ENCODE results near the gene CCDC154. TPM values are rescaled to one million over a fixed set of nuclear protein-coding genes. Genes with fewer than 3 reads are reported as not detected.

The CCDC154 gene
- total RNA-seq, 1 donor from 2014 or later: not detected

DNA sequence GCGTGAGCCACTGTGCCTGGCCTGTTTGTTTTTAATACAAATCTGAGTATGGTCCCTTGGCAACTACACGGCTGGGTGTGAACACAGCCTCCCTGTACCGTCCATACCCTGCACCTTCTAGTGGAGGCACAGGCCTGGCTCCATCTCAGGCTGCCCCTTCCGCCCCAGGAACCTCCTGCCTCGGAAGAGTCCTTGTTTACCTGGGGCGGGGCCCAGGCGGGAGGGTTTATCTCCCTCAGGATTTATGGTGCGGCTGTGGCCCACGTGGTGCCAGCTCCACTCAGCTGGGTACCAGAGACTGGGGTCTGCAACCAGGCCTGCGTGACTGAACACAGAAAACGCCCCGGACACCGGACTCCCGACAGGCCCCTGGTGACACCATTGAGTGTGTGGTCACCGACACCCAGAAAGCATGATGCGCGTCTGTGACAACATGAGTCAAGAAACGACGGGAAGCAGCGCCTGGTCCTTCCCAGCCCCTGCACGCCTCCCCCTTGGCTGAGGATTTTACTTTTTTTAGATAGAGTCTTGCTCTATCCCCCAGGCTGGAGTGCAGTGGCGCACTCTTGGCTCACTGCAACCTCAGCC is 48.8 kb downstream of the CCDC154 start:
- Histone ChIP-seq H3K36me3 (peaks cover 70 to 78% of the 10 kb centered on the region in 2 donors), H3K4me3 (no peak overlapping the region), H3K9me3 (no peaks in the 10 kb centered on the region), H3K27me3 (no peaks in the 10 kb centered on the region), H3K4me1 (no peaks in the 10 kb centered on the region), H3K27ac (no peak overlapping the region)
- no peak for DNase-seq (ENCODE audit: low spot score in 2 of 2)
- intact Hi-C loops (cut with DNase I): no loop called here
- TF ChIP-seq, protein P1, sequence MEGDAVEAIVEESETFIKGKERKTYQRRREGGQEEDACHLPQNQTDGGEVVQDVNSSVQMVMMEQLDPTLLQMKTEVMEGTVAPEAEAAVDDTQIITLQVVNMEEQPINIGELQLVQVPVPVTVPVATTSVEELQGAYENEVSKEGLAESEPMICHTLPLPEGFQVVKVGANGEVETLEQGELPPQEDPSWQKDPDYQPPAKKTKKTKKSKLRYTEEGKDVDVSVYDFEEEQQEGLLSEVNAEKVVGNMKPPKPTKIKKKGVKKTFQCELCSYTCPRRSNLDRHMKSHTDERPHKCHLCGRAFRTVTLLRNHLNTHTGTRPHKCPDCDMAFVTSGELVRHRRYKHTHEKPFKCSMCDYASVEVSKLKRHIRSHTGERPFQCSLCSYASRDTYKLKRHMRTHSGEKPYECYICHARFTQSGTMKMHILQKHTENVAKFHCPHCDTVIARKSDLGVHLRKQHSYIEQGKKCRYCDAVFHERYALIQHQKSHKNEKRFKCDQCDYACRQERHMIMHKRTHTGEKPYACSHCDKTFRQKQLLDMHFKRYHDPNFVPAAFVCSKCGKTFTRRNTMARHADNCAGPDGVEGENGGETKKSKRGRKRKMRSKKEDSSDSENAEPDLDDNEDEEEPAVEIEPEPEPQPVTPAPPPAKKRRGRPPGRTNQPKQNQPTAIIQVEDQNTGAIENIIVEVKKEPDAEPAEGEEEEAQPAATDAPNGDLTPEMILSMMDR (IDR thresholded peaks at IDR 0.05): no peak

- intact Hi-C loops (cut with DNase I): no loop called here
- H3K36me3 ChIP-seq: peaks cover 70 to 75% of the 10 kb centered on the region in 2 donors
- TF ChIP-seq, protein P1 (IDR thresholded peaks at IDR 0.05): no peak
Measured at GRCh38 chr16:1394367-1394951, 49.9 kb downstream of the CCDC154 start.

GRCh38 chr16:1393613-1394176 is 50.7 kb downstream of the CCDC154 start:
- TF ChIP-seq, protein P1 (IDR thresholded peaks at IDR 0.05): no peak
- no peak for DNase-seq (ENCODE audit: low spot score in 2 of 2)
- Histone ChIP-seq H3K4me3 (no peak overlapping the region), H3K27me3 (no peaks in the 10 kb centered on the region), H3K4me1 (no peaks in the 10 kb centered on the region), H3K9me3 (no peaks in the 10 kb centered on the region), H3K27ac (no peak overlapping the region), H3K36me3 (peaks cover 70 to 72% of the 10 kb centered on the region in 2 donors)
- intact Hi-C loops (cut with DNase I): no loop called here

More at GRCh38 chr16:1394367-1394951, 49.9 kb downstream of the CCDC154 start:
- DNase-seq (ENCODE audit: low spot score in 2 of 2): no peak
- H3K9me3 ChIP-seq: no peaks in the 10 kb centered on the region
- H3K4me3 ChIP-seq: no peak overlapping the region
- no peaks in the 10 kb centered on the region for H3K27me3 ChIP-seq
- H3K27ac ChIP-seq: no peak overlapping the region
- H3K4me1 ChIP-seq: no peaks in the 10 kb centered on the region

DNA sequence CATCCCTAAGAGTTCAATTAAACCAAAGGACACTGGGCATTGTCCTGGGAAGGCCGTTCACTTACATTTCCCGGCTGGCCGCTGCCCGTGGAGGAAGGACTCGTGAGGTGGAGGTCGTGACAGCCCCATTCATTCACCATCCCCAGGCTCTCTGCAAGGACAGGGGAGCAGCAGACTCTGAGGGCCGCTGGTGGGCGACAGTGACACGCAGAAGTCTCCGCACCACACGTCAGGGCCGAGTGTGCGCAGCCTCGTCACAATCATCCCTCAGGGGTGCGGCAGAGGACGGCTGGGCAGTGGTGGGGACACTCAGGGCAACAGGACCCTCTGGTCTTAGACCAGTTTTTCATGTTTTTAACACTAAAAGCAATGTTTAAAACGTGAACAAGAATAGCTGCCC is 51.5 kb downstream of the CCDC154 start:
- Histone ChIP-seq H3K27me3 (no peaks in the 10 kb centered on the region), H3K9me3 (no peaks in the 10 kb centered on the region), H3K4me1 (no peaks in the 10 kb centered on the region), H3K4me3 (no peak overlapping the region), H3K36me3 (peaks cover 67 to 71% of the 10 kb centered on the region in 2 donors), H3K27ac (no peak overlapping the region)
- intact Hi-C loops (cut with DNase I): no loop called here
- TF ChIP-seq, protein P1 (IDR thresholded peaks at IDR 0.05): no peak
- DNase-seq (ENCODE audit: low spot score in 2 of 2): no peak

GRCh38 chr16:1390239-1390779 is 54.0 kb downstream of the CCDC154 start:
- Histone ChIP-seq H3K27ac (no peak overlapping the region), H3K9me3 (no peaks in the 10 kb centered on the region), H3K4me3 (no peak overlapping the region), H3K27me3 (no peaks in the 10 kb centered on the region), H3K36me3 (peaks cover 54 to 63% of the 10 kb centered on the region in 2 donors), H3K4me1 (no peaks in the 10 kb centered on the region)
- intact Hi-C loops (cut with DNase I): no loop called here
- TF ChIP-seq, protein P1 (IDR thresholded peaks at IDR 0.05): no peak
- DNase-seq (ENCODE audit: low spot score in 2 of 2): no peak

Measured in ascending aorta (tissue), 2 donors.